GM12878 (cell line): ENCODE measurements around the gene CHST15. TPM values are rescaled to one million over a fixed set of nuclear protein-coding genes. Genes with fewer than 3 reads are reported as not detected.

Experiments used
- ATAC-seq: fragments of 200-7000 bp; cut with Tn5 transposase; 3 replicates; pipeline ENCODE4 v1.9.1; 2020; ENCODE audit warnings: mild to moderate bottlenecking, moderate library complexity
- BruUV-seq: library from RNA; stranded (reverse); fragments of 400-500 nt; replicated peaks from 2 replicates; lab custom pipeline; 2021; lab: Mats Ljungman, UMichigan
- CTCF ChIA-PET: fragments of 300-600 bp; sonication (Branson Sonifier 250); formaldehyde crosslinking; extraction: SDS; loops from one replicate; lab custom pipeline; 2021; ENCODE audit warnings: inconsistent platforms; lab: Yijun Ruan, JAX
- POLR2A ChIA-PET: fragments of 350-600 bp; formaldehyde crosslinking; extraction: SDS; loops from one replicate; lab custom pipeline; 2021; ENCODE audit warnings: inconsistent platforms; lab: Charles Lee
- RAD21 ChIA-PET: fragments of 300-600 bp; sonication (Branson Sonifier 250); formaldehyde crosslinking; loops from one replicate; lab custom pipeline; 2023; ENCODE audit warnings: antibody characterized with exemption; ENCODE audit not compliant: unreplicated experiment; lab: Charles Lee
- SMC1A ChIA-PET: fragments of 300-600 bp; sonication (Branson Sonifier 250); formaldehyde crosslinking; loops from one replicate; lab custom pipeline; 2023; ENCODE audit not compliant: unreplicated experiment, uncharacterized antibody; lab: Charles Lee
- DNase-seq: peaks from one replicate; pipeline ENCODE4 v3.0.0-alpha.2; 2011; ENCODE audit warnings: low read depth, low spot score
- FAIRE-seq: peaks from 3 replicates; lab custom pipeline; 2011; peaks lifted over from hg19 to GRCh38; lab: Jason Lieb, UNC
- H2AFZ ChIP-seq: 2 replicates; pipeline ENCODE4 v1.6.0; 2011; ENCODE audit warnings: low read depth, low read length, control low read depth; ENCODE audit not compliant: control insufficient read depth
- H3K27ac ChIP-seq: 2 replicates; pipeline ENCODE4 v1.5.1; 2011; ENCODE audit warnings: control low read depth; ENCODE audit not compliant: control insufficient read depth, insufficient read depth
- H3K27me3 ChIP-seq, 2 experiments: replicated peaks in 1 of 2; 2 replicates each; pipeline versions ENCODE4 v1.6.0 to v1.6.1; 2011; ENCODE audit warnings: low read length in 1 of 2; ENCODE audit not compliant: control insufficient read depth in 2 of 2, insufficient read depth in 2 of 2
- H3K36me3 ChIP-seq, 2 experiments: 2 replicates each; pipeline ENCODE4 v1.5.1; 2011; ENCODE audit warnings: low read length in 1 of 2; ENCODE audit not compliant: control insufficient read depth in 2 of 2, insufficient read depth in 2 of 2
- H3K4me1 ChIP-seq: 2 replicates; pipeline ENCODE4 v1.6.1; 2011; ENCODE audit warnings: mild to moderate bottlenecking, low read length, moderate library complexity, mixed read lengths; ENCODE audit not compliant: control insufficient read depth, insufficient read depth
- H3K4me2 ChIP-seq: 2 replicates; pipeline ENCODE4 v1.6.0; 2011; ENCODE audit warnings: control low read depth; ENCODE audit not compliant: control insufficient read depth, insufficient read depth
- H3K4me3 ChIP-seq: fragments of 200-600 bp; sonication (generic); 2 replicates; pipeline ENCODE4 v1.5.1; 2016
- H3K79me2 ChIP-seq: 2 replicates; pipeline ENCODE4 v1.6.0; 2011; ENCODE audit warnings: low read length; ENCODE audit not compliant: control insufficient read depth, insufficient read depth
- H3K9ac ChIP-seq: 2 replicates; pipeline ENCODE4 v1.8.0; 2011; ENCODE audit warnings: low read length, control low read depth, mixed read lengths; ENCODE audit not compliant: control insufficient read depth, insufficient read depth
- H3K9me3 ChIP-seq: replicated peaks from 3 replicates; pipeline ENCODE4 v1.5.1; 2011; ENCODE audit warnings: mild to moderate bottlenecking, low read length; ENCODE audit not compliant: control insufficient read depth, insufficient read depth
- H4K20me1 ChIP-seq: 2 replicates; pipeline ENCODE4 v1.6.0; 2011; ENCODE audit not compliant: control insufficient read depth, insufficient read depth
- BMI1 ChIP-seq: fragments of 450-650 bp; IDR thresholded peaks from 2 replicates; pipeline ENCODE4 v1.6.1; 2016; ENCODE audit warnings: mild to moderate bottlenecking, moderate library complexity, borderline replicate concordance
- HDGF ChIP-seq: fragments of 450-650 bp; IDR thresholded peaks from 2 replicates; pipeline ENCODE4 v1.6.1; 2016; ENCODE audit warnings: antibody characterized with exemption
- LARP7 ChIP-seq: fragments of 450-650 bp; IDR thresholded peaks from 2 replicates; pipeline ENCODE4 v1.6.1; 2017; ENCODE audit warnings: mild to moderate bottlenecking
- NR2C2 ChIP-seq: IDR thresholded peaks from 2 replicates; pipeline ENCODE4 v1.6.1; 2011; ENCODE audit warnings: borderline replicate concordance, low read depth; ENCODE audit not compliant: control insufficient read depth, insufficient read length
- POU2F2 ChIP-seq: IDR thresholded peaks from 3 replicates; pipeline ENCODE4 v1.6.1; 2011; ENCODE audit warnings: low read depth, mild to moderate bottlenecking, low read length, borderline replicate concordance
- SIN3A ChIP-seq: IDR thresholded peaks from 2 replicates; pipeline ENCODE4 v1.6.1; 2012; ENCODE audit warnings: low read depth, low read length, improper control_type of control experiment
- ZBTB33 ChIP-seq: fragments of 450-650 bp; IDR thresholded peaks from 2 replicates; pipeline ENCODE4 v1.6.1; 2017; ENCODE audit warnings: mild to moderate bottlenecking
- ZNF207 ChIP-seq: fragments of 450-650 bp; IDR thresholded peaks from 2 replicates; pipeline ENCODE4 v1.6.1; 2014; ENCODE audit warnings: antibody characterized with exemption, mild to moderate bottlenecking, borderline replicate concordance
- WGBS: methylation state at CpG from one replicate; pipeline ENCODE4 v1.1.6; 2016; ENCODE audit warnings: low lambda C conversion rate; ENCODE audit not compliant: insufficient replicate concordance, insufficient coverage; ENCODE audit errors: missing lambda C conversion rate; 5-methylcytosine and 5-hydroxymethylcytosine counted together
- in situ Hi-C: fragments of 300-500 bp; cut with MboI; formaldehyde crosslinking; loops from 9 replicates; pipeline ENCODE4 v1.14.3; 2018; ENCODE audit warnings: mixed read lengths
- intact Hi-C: fragments of 100-400 bp; cut with micrococcal nuclease; formaldehyde crosslinking; loops from one replicate; pipeline ENCODE4 v1.14.2; 2022; ENCODE audit not compliant: unreplicated experiment
- polyA plus RNA-seq, 11 experiments: library from polyadenylated mRNA; depleted of rRNA in 4 of 11; unstranded in 6 of 11; stranded (reverse) in 5 of 11; fragments of >200 nt; fragmentation: Nextera tagmentation in 4 of 11; fragmentation: Illumina TruSeq in 1 of 11; extraction: Ambion mirVana in 4 of 11; extraction: Trizol in 1 of 11; gene quantifications; 1 replicate in 1 of 11; 2 replicates in 10 of 11; pipeline versions ENCODE4 v1.2.1 to v1.2.3, GENCODE V29; 2011 to 2016; ENCODE audit warnings: inconsistent platforms in 2 of 11, missing spikeins in 2 of 11, low read depth in 1 of 11
- total RNA-seq, 4 experiments: library from RNA; depleted of rRNA in 3 of 4; stranded (reverse); fragments of >200 nt in 3 of 4; fragmentation: Illumina TruSeq in 1 of 4; extraction: Trizol in 1 of 4; gene quantifications; 2 replicates each; pipeline versions ENCODE4 v1.2.1 to v1.2.3, GENCODE V29; 2013 to 2021
- TF ChIP-seq, protein P1 (sequence below): IDR thresholded peaks from 2 replicates; pipeline ENCODE4 v1.6.1; 2011; ENCODE audit warnings: borderline replicate concordance, low read depth, mild to moderate bottlenecking, moderate library complexity, mixed read lengths, low read length; ENCODE audit not compliant: insufficient read depth; ENCODE audit errors: extremely low read length
- TF ChIP-seq, protein P2 (sequence below): fragments of 450-650 bp; formaldehyde crosslinking; IDR thresholded peaks from 2 replicates; pipeline ENCODE4 v1.5.0; 2022; ENCODE audit warnings: mild to moderate bottlenecking, missing genetic modification characterization
- TF ChIP-seq, protein P3 (sequence below): fragments of 450-650 bp; IDR thresholded peaks from 2 replicates; pipeline ENCODE4 v1.6.1; 2016; ENCODE audit warnings: mild to moderate bottlenecking

The CHST15 gene
- total and polyA plus RNA-seq, 10 of the 15 experiments (the other 5 are each of a cell fraction or from before 2014, with no cell fraction given) = 0.02 to 0.53 (median 0.05) TPM; not detected in 1

DNA sequence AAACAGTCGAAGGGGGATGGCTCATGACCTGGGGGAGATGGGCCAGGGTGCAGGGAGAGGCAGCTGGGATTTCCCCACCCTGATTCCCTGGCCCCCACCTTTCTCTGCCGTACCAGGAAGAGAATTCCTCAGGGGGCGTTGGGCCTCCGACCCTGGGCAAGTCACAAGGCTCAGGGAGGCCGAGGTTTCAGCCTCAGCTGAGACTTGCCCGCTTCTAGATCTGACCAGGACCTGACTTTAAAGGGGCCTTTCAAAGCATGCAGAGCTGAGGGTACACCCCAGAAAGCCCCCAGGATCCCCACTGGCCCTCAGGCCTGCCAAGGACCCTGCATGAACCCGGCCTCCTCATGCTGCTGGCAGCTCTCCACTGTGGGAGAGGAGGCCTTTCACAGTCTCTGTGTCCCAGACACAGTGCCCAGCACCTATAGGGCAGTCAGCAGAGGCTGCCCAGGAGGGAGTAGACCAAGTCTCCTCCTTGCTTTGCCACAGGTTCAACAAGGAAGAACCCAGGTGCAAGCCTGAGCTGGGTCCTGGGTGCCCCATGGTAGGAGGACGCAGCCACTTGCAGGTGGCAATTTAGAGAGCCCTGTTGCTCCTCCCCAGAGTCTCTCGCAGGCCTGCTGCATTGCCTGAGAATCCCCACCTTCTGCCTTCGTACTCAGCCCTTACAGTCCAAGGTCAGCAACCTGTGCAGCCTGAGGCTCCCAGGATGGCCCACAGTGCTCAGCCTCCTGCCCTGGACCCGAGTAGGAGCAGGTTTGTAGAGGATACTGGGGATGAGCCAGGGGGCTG, 89.3 kb downstream of the CHST15 start:
- POLR2A ChIA-PET = no interaction called here
- DNase-seq (no peak), FAIRE-seq (no peak), ATAC-seq (no peak)
- Histone ChIP-seq H3K27me3 (peaks cover 0 to 4% of the 10 kb centered on the region in 2 experiments; a peak in 3 of 4 replicates), H3K9me3 (no peaks in the 10 kb centered on the region; the same call in 2 of the 3 replicates)
- BruUV-seq = no TSS peak
- TF ChIP-seq LARP7 (no peak), ZNF207 (no peak), POU2F2 (no peak), NR2C2 (no peak), BMI1 (no peak), HDGF (no peak), SIN3A (no peak), ZBTB33 (no peak)
- TF ChIP-seq, protein P1, sequence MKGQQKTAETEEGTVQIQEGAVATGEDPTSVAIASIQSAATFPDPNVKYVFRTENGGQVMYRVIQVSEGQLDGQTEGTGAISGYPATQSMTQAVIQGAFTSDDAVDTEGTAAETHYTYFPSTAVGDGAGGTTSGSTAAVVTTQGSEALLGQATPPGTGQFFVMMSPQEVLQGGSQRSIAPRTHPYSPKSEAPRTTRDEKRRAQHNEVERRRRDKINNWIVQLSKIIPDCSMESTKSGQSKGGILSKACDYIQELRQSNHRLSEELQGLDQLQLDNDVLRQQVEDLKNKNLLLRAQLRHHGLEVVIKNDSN = no peak
- TF ChIP-seq, protein P2, sequence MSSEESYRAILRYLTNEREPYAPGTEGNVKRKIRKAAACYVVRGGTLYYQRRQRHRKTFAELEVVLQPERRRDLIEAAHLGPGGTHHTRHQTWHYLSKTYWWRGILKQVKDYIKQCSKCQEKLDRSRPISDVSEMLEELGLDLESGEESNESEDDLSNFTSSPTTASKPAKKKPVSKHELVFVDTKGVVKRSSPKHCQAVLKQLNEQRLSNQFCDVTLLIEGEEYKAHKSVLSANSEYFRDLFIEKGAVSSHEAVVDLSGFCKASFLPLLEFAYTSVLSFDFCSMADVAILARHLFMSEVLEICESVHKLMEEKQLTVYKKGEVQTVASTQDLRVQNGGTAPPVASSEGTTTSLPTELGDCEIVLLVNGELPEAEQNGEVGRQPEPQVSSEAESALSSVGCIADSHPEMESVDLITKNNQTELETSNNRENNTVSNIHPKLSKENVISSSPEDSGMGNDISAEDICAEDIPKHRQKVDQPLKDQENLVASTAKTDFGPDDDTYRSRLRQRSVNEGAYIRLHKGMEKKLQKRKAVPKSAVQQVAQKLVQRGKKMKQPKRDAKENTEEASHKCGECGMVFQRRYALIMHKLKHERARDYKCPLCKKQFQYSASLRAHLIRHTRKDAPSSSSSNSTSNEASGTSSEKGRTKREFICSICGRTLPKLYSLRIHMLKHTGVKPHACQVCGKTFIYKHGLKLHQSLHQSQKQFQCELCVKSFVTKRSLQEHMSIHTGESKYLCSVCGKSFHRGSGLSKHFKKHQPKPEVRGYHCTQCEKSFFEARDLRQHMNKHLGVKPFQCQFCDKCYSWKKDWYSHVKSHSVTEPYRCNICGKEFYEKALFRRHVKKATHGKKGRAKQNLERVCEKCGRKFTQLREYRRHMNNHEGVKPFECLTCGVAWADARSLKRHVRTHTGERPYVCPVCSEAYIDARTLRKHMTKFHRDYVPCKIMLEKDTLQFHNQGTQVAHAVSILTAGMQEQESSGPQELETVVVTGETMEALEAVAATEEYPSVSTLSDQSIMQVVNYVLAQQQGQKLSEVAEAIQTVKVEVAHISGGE (CRISPR knock-in tag) = no peak
- TF ChIP-seq, protein P3, sequence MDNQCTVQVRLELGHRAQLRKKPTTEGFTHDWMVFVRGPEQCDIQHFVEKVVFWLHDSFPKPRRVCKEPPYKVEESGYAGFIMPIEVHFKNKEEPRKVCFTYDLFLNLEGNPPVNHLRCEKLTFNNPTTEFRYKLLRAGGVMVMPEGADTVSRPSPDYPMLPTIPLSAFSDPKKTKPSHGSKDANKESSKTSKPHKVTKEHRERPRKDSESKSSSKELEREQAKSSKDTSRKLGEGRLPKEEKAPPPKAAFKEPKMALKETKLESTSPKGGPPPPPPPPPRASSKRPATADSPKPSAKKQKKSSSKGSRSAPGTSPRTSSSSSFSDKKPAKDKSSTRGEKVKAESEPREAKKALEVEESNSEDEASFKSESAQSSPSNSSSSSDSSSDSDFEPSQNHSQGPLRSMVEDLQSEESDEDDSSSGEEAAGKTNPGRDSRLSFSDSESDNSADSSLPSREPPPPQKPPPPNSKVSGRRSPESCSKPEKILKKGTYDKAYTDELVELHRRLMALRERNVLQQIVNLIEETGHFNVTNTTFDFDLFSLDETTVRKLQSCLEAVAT = no peak
- TF ChIP-seq, all 136 proteins: peak for 0
- SMC1A ChIA-PET = interaction anchor here (2.0 kb wide), 1 partner anchor 9 kb away, joined by 5 read pairs; no protein-coding TSS in a partner anchor
- Histone ChIP-seq H4K20me1 (no peaks in the 10 kb centered on the region), H3K27ac (no peak overlapping the region), H2AFZ (no peak overlapping the region), H3K79me2 (no peaks in the 10 kb centered on the region), H3K36me3 (no peaks in the 10 kb centered on the region), H3K4me1 (no peaks in the 10 kb centered on the region), H3K4me2 (no peak overlapping the region), H3K4me3 (no peak overlapping the region), H3K9ac (no peak overlapping the region)
- in situ Hi-C loops = no loop called here
- CTCF ChIA-PET = interaction anchor here (1.3 to 1.6 kb wide), 2 partner anchors 9 to 385 kb away, joined by 4 read pairs; no protein-coding TSS in a partner anchor
- 31% methylated on average over 11 of the region's 11 CpGs for WGBS
- RAD21 ChIA-PET = no interaction called here
- intact Hi-C loops = no loop called here
